Measurements from ENCODE around the gene KARS1.

DNA sequence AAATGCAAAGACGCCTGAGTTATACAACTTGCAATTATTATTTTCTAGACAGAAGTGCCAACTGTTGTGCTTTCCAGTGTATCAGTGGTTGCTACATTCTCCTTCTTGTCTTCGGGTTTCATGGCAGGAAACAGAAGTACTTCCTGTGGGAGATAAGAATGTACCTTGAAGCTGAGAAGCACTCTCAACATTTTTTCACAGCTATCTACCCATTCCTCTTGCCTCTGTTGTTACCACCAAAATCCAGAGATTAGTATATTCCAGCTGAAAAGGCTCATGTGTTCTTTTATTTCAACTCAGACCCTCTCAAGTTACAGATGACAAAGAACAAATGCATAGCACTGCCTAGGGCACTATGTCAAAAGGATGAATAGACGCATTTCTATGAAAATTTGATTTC lies 19.6 kb downstream of the KARS1 start:
- TF ChIP-seq CTCF (IDR thresholded peaks at IDR 0.05; ENCODE audit: borderline replicate concordance, extremely low read depth, low read length, poor library complexity, severe bottlenecking) (no peak), EZH2 (IDR thresholded peaks at IDR 0.05; ENCODE audit: borderline replicate concordance, low read depth, low read length, severe bottlenecking) (no peak)
